ENCODE measurements around the gene CAGE1.

DNA sequence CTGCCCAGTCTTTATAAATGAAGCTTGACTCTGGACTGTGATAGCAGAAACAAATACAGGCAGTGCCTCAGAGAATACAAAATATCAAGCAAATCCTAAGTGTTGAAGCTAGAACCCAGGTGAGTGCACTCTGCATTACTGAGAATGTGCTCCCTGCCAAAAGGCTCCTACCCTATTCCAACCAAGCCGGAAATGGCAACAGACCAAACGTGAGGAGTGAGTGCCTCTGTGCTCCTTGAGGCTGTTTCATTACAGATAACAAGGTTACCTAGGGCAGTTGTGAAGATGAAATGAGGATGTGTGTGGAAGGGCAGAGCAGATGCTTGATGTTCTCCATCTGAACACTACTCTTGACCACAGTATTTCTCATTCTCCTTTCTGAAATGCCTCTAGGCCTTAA is 105.9 kb downstream of the CAGE1 start:
- TF ChIP-seq CTCF (IDR thresholded peaks at IDR 0.05) (no peak), POLR2A (IDR thresholded peaks at IDR 0.05) (no peak), POLR2AphosphoS5 (IDR thresholded peaks at IDR 0.05) (no peak)
